ENCODE results near the gene CACNA1H. TPM values are rescaled to one million over a fixed set of nuclear protein-coding genes. Genes with fewer than 3 reads are reported as not detected.

Gene CACNA1H
- total RNA-seq, 1 donor from 2014 or later, result 26.1 TPM

GRCh38 chr16:1140582-1141162 is 12.2 kb upstream of the CACNA1H start:
- H3K27me3 ChIP-seq (ENCODE audit: control insufficient read depth in 3 of 3, insufficient read depth in 3 of 3, low read length in 3 of 3), result peaks cover 28 to 60% (median 42%) of the 10 kb centered on the region in 3 donors

GRCh38 chr16:1141191-1141590 is 11.7 kb upstream of the CACNA1H start:
- Histone ChIP-seq H3K4me3 (ENCODE audit: low read length in 3 of 3) (no peak overlapping the region), H3K9me3 (ENCODE audit: control insufficient read depth in 3 of 3, low read length in 3 of 3) (no peaks in the 10 kb centered on the region), H3K9ac (ENCODE audit: low read depth in 1 of 3, low read length in 3 of 3) (no peak overlapping the region), H3K27ac (ENCODE audit: low read depth, low read length) (no peak overlapping the region), H3K4me1 (ENCODE audit: control insufficient read depth in 3 of 3, insufficient read depth in 3 of 3, low read length in 3 of 3) (no peaks in the 10 kb centered on the region), H3K27me3 (ENCODE audit: control insufficient read depth in 3 of 3, insufficient read depth in 3 of 3, low read length in 3 of 3) (peaks cover 28 to 59% (median 40%) of the 10 kb centered on the region in 3 donors), H3K36me3 (ENCODE audit: control insufficient read depth in 3 of 3, insufficient read depth in 3 of 3, low read length in 3 of 3) (no peaks in the 10 kb centered on the region)

More at GRCh38 chr16:1140582-1141162, 12.2 kb upstream of the CACNA1H start:
- Histone ChIP-seq H3K4me1 (ENCODE audit: control insufficient read depth in 3 of 3, insufficient read depth in 3 of 3, low read length in 3 of 3) (no peaks in the 10 kb centered on the region), H3K9me3 (ENCODE audit: control insufficient read depth in 3 of 3, low read length in 3 of 3) (no peaks in the 10 kb centered on the region), H3K36me3 (ENCODE audit: control insufficient read depth in 3 of 3, insufficient read depth in 3 of 3, low read length in 3 of 3) (no peaks in the 10 kb centered on the region), H3K27ac (ENCODE audit: low read depth, low read length) (no peak overlapping the region), H3K9ac (ENCODE audit: low read depth in 1 of 3, low read length in 3 of 3) (no peak overlapping the region), H3K4me3 (ENCODE audit: low read length in 3 of 3) (no peak overlapping the region)

GRCh38 chr16:1141716-1142115 is 11.2 kb upstream of the CACNA1H start:
- Histone ChIP-seq H3K27me3 (ENCODE audit: control insufficient read depth in 3 of 3, insufficient read depth in 3 of 3, low read length in 3 of 3) (peaks cover 28 to 64% (median 40%) of the 10 kb centered on the region in 3 donors), H3K36me3 (ENCODE audit: control insufficient read depth in 3 of 3, insufficient read depth in 3 of 3, low read length in 3 of 3) (no peaks in the 10 kb centered on the region)

GRCh38 chr16:1142911-1143310 is 10.0 kb upstream of the CACNA1H start:
- Histone ChIP-seq H3K9ac (ENCODE audit: low read depth in 1 of 3, low read length in 3 of 3) (no peak overlapping the region), H3K27me3 (ENCODE audit: control insufficient read depth in 3 of 3, insufficient read depth in 3 of 3, low read length in 3 of 3) (peaks cover 28 to 67% (median 43%) of the 10 kb centered on the region in 3 donors), H3K4me1 (ENCODE audit: control insufficient read depth in 3 of 3, insufficient read depth in 3 of 3, low read length in 3 of 3) (no peaks in the 10 kb centered on the region), H3K36me3 (ENCODE audit: control insufficient read depth in 3 of 3, insufficient read depth in 3 of 3, low read length in 3 of 3) (no peaks in the 10 kb centered on the region), H3K4me3 (ENCODE audit: low read length in 3 of 3) (no peak overlapping the region), H3K9me3 (ENCODE audit: control insufficient read depth in 3 of 3, low read length in 3 of 3) (peaks cover 0 to 3% (median 0%) of the 10 kb centered on the region in 3 donors), H3K27ac (ENCODE audit: low read depth, low read length) (no peak overlapping the region)

More at GRCh38 chr16:1141716-1142115, 11.2 kb upstream of the CACNA1H start:
- H3K4me3 ChIP-seq (ENCODE audit: low read length in 3 of 3), result no peak overlapping the region
- H3K4me1 ChIP-seq (ENCODE audit: control insufficient read depth in 3 of 3, insufficient read depth in 3 of 3, low read length in 3 of 3), result no peaks in the 10 kb centered on the region
- no peaks in the 10 kb centered on the region for H3K9me3 ChIP-seq (ENCODE audit: control insufficient read depth in 3 of 3, low read length in 3 of 3)
- no peak overlapping the region for H3K9ac ChIP-seq (ENCODE audit: low read depth in 1 of 3, low read length in 3 of 3)
- no peak overlapping the region for H3K27ac ChIP-seq (ENCODE audit: low read depth, low read length)

- Histone ChIP-seq H3K4me3 (ENCODE audit: low read length in 3 of 3) (no peak overlapping the region), H3K27me3 (ENCODE audit: control insufficient read depth in 3 of 3, insufficient read depth in 3 of 3, low read length in 3 of 3) (peaks cover 32 to 69% (median 40%) of the 10 kb centered on the region in 3 donors), H3K27ac (ENCODE audit: low read depth, low read length) (no peak overlapping the region), H3K9ac (ENCODE audit: low read depth in 1 of 3, low read length in 3 of 3) (no peak overlapping the region), H3K36me3 (ENCODE audit: control insufficient read depth in 3 of 3, insufficient read depth in 3 of 3, low read length in 3 of 3) (no peaks in the 10 kb centered on the region), H3K4me1 (ENCODE audit: control insufficient read depth in 3 of 3, insufficient read depth in 3 of 3, low read length in 3 of 3) (no peaks in the 10 kb centered on the region), H3K9me3 (ENCODE audit: control insufficient read depth in 3 of 3, low read length in 3 of 3) (peaks cover 0 to 3% (median 0%) of the 10 kb centered on the region in 3 donors)
Observed at GRCh38 chr16:1143761-1144450, 9.0 kb upstream of the CACNA1H start.

GRCh38 chr16:1144476-1145382 is 8.2 kb upstream of the CACNA1H start:
- Histone ChIP-seq H3K27me3 (ENCODE audit: control insufficient read depth in 3 of 3, insufficient read depth in 3 of 3, low read length in 3 of 3) (peaks cover 40 to 69% (median 47%) of the 10 kb centered on the region in 3 donors), H3K27ac (ENCODE audit: low read depth, low read length) (no peak overlapping the region), H3K9ac (ENCODE audit: low read depth in 1 of 3, low read length in 3 of 3) (no peak overlapping the region), H3K4me1 (ENCODE audit: control insufficient read depth in 3 of 3, insufficient read depth in 3 of 3, low read length in 3 of 3) (no peaks in the 10 kb centered on the region), H3K4me3 (ENCODE audit: low read length in 3 of 3) (no peak overlapping the region), H3K36me3 (ENCODE audit: control insufficient read depth in 3 of 3, insufficient read depth in 3 of 3, low read length in 3 of 3) (no peaks in the 10 kb centered on the region), H3K9me3 (ENCODE audit: control insufficient read depth in 3 of 3, low read length in 3 of 3) (peaks cover 0 to 3% (median 0%) of the 10 kb centered on the region in 3 donors)

- Histone ChIP-seq H3K9ac (ENCODE audit: low read depth in 1 of 3, low read length in 3 of 3) (no peak overlapping the region), H3K4me3 (ENCODE audit: low read length in 3 of 3) (no peak overlapping the region), H3K4me1 (ENCODE audit: control insufficient read depth in 3 of 3, insufficient read depth in 3 of 3, low read length in 3 of 3) (no peaks in the 10 kb centered on the region), H3K27ac (ENCODE audit: low read depth, low read length) (no peak overlapping the region), H3K36me3 (ENCODE audit: control insufficient read depth in 3 of 3, insufficient read depth in 3 of 3, low read length in 3 of 3) (no peaks in the 10 kb centered on the region), H3K27me3 (ENCODE audit: control insufficient read depth in 3 of 3, insufficient read depth in 3 of 3, low read length in 3 of 3) (peaks cover 44 to 70% (median 47%) of the 10 kb centered on the region in 3 donors), H3K9me3 (ENCODE audit: control insufficient read depth in 3 of 3, low read length in 3 of 3) (peaks cover 0 to 3% (median 0%) of the 10 kb centered on the region in 3 donors)
Observed at GRCh38 chr16:1145383-1146100, 7.4 kb upstream of the CACNA1H start.

GRCh38 chr16:1146409-1146808 is 6.5 kb upstream of the CACNA1H start:
- Histone ChIP-seq H3K9ac (ENCODE audit: low read depth in 1 of 3, low read length in 3 of 3) (no peak overlapping the region), H3K36me3 (ENCODE audit: control insufficient read depth in 3 of 3, insufficient read depth in 3 of 3, low read length in 3 of 3) (no peaks in the 10 kb centered on the region), H3K4me1 (ENCODE audit: control insufficient read depth in 3 of 3, insufficient read depth in 3 of 3, low read length in 3 of 3) (no peaks in the 10 kb centered on the region), H3K27ac (ENCODE audit: low read depth, low read length) (no peak overlapping the region), H3K4me3 (ENCODE audit: low read length in 3 of 3) (no peak overlapping the region), H3K9me3 (ENCODE audit: control insufficient read depth in 3 of 3, low read length in 3 of 3) (peaks cover 0 to 3% (median 0%) of the 10 kb centered on the region in 3 donors), H3K27me3 (ENCODE audit: control insufficient read depth in 3 of 3, insufficient read depth in 3 of 3, low read length in 3 of 3) (peaks cover 42 to 71% (median 51%) of the 10 kb centered on the region in 3 donors)

- Histone ChIP-seq H3K9me3 (ENCODE audit: control insufficient read depth in 3 of 3, low read length in 3 of 3) (peaks cover 0 to 3% (median 0%) of the 10 kb centered on the region in 3 donors), H3K4me3 (ENCODE audit: low read length in 3 of 3) (no peak overlapping the region), H3K9ac (ENCODE audit: low read depth in 1 of 3, low read length in 3 of 3) (no peak overlapping the region), H3K4me1 (ENCODE audit: control insufficient read depth in 3 of 3, insufficient read depth in 3 of 3, low read length in 3 of 3) (no peaks in the 10 kb centered on the region), H3K27me3 (ENCODE audit: control insufficient read depth in 3 of 3, insufficient read depth in 3 of 3, low read length in 3 of 3) (peaks cover 48 to 72% (median 56%) of the 10 kb centered on the region in 3 donors), H3K36me3 (ENCODE audit: control insufficient read depth in 3 of 3, insufficient read depth in 3 of 3, low read length in 3 of 3) (no peaks in the 10 kb centered on the region), H3K27ac (ENCODE audit: low read depth, low read length) (no peak overlapping the region)
Observed at GRCh38 chr16:1147027-1147426, 5.9 kb upstream of the CACNA1H start.

Measured in skeletal muscle tissue (tissue), 4 donors.